Measurements from ENCODE around the gene URM1. TPM values are rescaled to one million over a fixed set of nuclear protein-coding genes. Genes with fewer than 3 reads are reported as not detected.
"Not testable (repeated sequence)": the region's sequence is repeated elsewhere in the genome, so short reads cannot be mapped to it uniquely, and the experiment has no call there.

URM1 gene
- total RNA-seq, 1 donor from 2014 or later, result 96.1 TPM

DNA sequence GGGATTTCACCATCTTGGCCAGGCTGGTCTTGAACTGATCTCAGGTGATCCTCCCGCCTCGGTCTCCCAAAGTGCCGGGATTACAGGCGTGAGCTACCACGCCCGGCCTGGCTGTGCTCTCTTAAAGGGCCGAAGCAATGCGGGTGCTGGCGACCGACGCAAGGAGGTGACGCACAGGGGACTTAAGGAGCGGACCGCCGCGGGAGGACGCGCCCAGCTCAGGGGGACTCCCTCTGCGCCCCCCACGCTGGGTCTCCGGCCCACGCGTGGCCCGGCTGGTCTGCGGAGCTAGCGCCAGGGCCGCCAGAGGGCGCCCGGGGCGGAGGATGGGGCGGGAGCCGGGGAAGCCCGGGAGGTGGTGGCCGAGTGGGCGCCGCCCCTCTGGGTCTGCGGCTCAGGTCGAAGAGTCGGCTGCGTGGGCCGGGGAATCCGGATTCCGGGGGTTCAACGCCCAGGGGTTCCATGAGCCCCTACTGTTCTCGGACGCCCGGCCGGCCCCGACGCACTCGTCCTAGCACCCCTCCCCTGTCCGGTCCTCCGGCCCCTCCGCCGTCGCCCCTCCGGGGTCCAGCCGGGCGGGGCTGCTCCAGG lies 49.0 kb downstream of the URM1 start:
- no peaks in the 10 kb centered on the region for H3K36me3 Mint-ChIP-seq (ENCODE audit: low read depth, unreplicated experiment)
- peaks cover 5% of the 10 kb centered on the region for H3K27me3 Mint-ChIP-seq (ENCODE audit: unreplicated experiment)
- no peak overlapping the region for H3K27ac Mint-ChIP-seq (ENCODE audit: unreplicated experiment)
- TF ChIP-seq, protein P1, sequence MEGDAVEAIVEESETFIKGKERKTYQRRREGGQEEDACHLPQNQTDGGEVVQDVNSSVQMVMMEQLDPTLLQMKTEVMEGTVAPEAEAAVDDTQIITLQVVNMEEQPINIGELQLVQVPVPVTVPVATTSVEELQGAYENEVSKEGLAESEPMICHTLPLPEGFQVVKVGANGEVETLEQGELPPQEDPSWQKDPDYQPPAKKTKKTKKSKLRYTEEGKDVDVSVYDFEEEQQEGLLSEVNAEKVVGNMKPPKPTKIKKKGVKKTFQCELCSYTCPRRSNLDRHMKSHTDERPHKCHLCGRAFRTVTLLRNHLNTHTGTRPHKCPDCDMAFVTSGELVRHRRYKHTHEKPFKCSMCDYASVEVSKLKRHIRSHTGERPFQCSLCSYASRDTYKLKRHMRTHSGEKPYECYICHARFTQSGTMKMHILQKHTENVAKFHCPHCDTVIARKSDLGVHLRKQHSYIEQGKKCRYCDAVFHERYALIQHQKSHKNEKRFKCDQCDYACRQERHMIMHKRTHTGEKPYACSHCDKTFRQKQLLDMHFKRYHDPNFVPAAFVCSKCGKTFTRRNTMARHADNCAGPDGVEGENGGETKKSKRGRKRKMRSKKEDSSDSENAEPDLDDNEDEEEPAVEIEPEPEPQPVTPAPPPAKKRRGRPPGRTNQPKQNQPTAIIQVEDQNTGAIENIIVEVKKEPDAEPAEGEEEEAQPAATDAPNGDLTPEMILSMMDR (IDR thresholded peaks at IDR 0.05; ENCODE audit: unreplicated experiment), result peak; percentile 51
- no peaks in the 10 kb centered on the region for H3K9me3 Mint-ChIP-seq (ENCODE audit: unreplicated experiment)
- DNase-seq (ENCODE audit: low spot score), result peak; percentile 81
- peak overlapping the region; percentile 79 for H3K4me3 Mint-ChIP-seq (ENCODE audit: unreplicated experiment)
- peaks cover 7% of the 10 kb centered on the region for H3K4me1 Mint-ChIP-seq (ENCODE audit: unreplicated experiment)

DNA sequence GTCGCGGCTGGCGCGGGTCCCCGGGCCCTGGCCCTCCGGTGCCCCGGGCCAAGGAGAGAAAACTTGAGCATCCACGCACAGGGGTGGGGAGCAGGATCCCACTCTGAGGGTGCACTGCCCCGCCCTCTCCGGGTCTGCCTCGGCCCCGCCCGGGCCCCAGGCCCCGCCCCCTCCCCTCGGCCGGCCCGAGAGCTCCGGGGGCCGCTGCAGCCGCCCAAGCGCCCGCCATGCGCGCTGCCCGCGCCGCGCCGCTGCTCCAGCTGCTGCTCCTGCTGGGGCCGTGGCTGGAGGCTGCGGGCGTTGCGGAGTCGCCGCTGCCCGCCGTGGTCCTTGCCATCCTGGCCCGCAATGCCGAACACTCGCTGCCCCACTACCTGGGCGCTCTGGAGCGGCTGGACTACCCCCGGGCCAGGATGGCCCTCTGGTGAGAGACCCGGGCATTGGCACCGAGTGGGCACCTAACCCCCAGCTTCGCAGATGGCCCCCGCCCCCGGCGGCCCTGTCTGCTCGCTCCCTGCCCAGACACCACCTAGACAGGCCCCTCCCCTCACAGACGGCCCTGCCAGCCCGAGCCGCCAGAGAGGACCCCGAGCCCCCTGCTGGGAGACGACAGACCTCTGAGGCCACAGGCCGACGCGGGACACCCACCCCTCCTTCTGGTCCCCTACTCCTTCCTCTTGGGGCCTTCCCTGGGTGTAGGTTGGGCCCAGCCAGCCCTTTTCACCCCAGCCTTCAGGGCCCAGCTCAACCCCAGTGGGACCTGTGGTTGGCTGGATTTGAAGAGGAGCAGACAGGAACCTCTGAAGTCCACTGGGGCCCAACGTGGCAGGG lies 49.7 kb downstream of the URM1 start, which contains the start of gene CERCAM:
TSS of gene CERCAM (plus strand) at position 207 of the 831 bp plus-strand sequence. CDS start at position 228, 21 bp downstream.
- no peak within 1 kb of the TSS for H3K27ac Mint-ChIP-seq (ENCODE audit: unreplicated experiment)
- no peaks in the 10 kb centered on the region for H3K9me3 Mint-ChIP-seq (ENCODE audit: unreplicated experiment)
- H3K4me1 Mint-ChIP-seq (ENCODE audit: unreplicated experiment), result peaks cover 3% of the 10 kb centered on the region
- H3K27me3 Mint-ChIP-seq (ENCODE audit: unreplicated experiment), result peaks cover 2% of the 10 kb centered on the region
- TF ChIP-seq, protein P1 (IDR thresholded peaks at IDR 0.05; ENCODE audit: unreplicated experiment), result no peak
- peak; percentile 61 for DNase-seq (ENCODE audit: low spot score)
- H3K4me3 Mint-ChIP-seq (ENCODE audit: unreplicated experiment), result peak within 1 kb of the TSS; percentile 79
- H3K36me3 Mint-ChIP-seq (ENCODE audit: low read depth, unreplicated experiment), result no peaks in the 10 kb centered on the region

DNA sequence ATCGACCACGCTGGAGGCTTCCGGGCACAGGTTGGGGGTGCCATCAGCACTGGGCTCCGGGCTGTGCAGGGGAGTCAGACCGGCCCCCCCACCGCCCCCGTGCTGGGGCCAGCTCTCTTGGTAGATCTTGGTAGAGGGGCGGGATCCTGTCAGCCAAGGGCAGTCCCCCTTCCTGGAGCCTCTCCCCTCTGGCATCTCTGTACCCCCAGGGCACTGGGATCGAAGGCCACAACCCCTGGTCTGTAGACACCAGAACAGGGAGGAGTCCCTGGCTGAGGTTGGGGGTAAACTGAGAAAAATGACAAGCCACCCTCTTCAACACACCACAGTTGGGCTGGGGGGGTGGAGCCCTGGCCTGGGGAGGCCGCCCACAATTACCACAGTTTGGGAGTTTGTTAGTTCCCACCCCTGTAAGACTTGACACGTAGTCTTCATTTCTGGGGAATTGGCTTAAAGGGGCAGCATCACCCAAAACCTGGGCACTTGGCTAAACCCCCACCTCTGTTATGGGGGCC lies 50.4 kb downstream of the URM1 start:
- peaks cover 3% of the 10 kb centered on the region for H3K4me1 Mint-ChIP-seq (ENCODE audit: unreplicated experiment)
- no peak overlapping the region for H3K27ac Mint-ChIP-seq (ENCODE audit: unreplicated experiment)
- TF ChIP-seq, protein P1 (IDR thresholded peaks at IDR 0.05; ENCODE audit: unreplicated experiment), result no peak
- H3K27me3 Mint-ChIP-seq (ENCODE audit: unreplicated experiment), result peaks cover 2% of the 10 kb centered on the region
- no peak overlapping the region for H3K4me3 Mint-ChIP-seq (ENCODE audit: unreplicated experiment)
- no peaks in the 10 kb centered on the region for H3K9me3 Mint-ChIP-seq (ENCODE audit: unreplicated experiment)
- no peak for DNase-seq (ENCODE audit: low spot score)
- peaks cover 1% of the 10 kb centered on the region for H3K36me3 Mint-ChIP-seq (ENCODE audit: low read depth, unreplicated experiment)

DNA sequence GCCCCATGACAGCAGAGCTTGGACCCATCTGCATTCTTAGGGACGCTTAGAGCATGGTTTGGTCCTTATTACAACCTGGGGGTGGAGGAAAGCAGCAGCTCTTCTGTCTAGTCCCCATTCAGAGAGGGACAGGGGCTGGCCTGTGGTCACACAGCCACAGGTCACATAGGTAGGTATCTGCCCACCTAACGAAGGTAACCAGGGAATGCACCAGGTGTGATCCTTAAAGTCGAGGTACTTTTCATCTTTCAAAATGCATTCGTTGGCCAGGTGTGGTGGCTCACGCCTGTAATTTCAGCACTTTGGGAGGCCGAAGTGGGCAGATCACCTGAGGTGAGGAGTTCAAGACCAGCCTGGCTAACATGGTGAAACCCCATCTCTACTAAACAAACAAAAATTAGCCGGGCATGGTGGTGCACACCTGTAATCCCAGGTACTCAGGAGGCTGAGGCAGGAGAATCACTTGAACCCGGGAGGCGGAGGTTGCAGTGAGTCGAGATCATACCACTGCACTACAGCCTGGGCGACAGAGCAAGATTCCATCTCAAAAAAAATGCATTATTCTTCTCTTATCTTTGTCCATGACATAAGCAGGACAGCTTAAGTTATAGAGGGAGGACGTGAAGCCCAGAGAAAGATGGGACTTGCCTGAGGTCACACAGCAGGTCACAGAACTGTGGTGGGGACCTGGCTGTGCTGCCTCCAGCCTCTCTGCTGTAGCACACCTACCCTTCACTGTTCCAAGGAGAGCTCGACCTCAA lies 51.0 kb downstream of the URM1 start:
- not testable (repeated sequence) for H3K4me1 Mint-ChIP-seq (ENCODE audit: unreplicated experiment); H3K9me3 Mint-ChIP-seq (ENCODE audit: unreplicated experiment); H3K27me3 Mint-ChIP-seq (ENCODE audit: unreplicated experiment); H3K27ac Mint-ChIP-seq (ENCODE audit: unreplicated experiment); H3K36me3 Mint-ChIP-seq (ENCODE audit: low read depth, unreplicated experiment); H3K4me3 Mint-ChIP-seq (ENCODE audit: unreplicated experiment); DNase-seq (ENCODE audit: low spot score)

DNA sequence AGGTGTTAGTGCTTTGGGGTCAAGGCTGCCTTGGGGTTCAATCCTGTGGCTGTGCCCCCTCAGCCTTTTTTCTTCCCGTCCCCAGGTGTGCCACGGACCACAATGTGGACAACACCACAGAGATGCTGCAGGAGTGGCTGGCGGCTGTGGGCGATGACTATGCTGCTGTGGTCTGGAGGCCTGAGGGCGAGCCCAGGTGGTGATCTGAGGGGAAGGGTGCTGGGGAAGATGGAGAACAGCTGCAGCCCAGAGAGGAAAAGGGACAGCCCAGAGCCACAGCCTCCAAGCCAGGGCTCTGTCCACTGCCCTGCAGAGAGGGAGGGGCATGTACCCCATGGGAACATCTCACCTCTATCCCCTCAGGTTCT lies 51.6 kb downstream of the URM1 start:
- Mint-ChIP-seq H3K4me1 (ENCODE audit: unreplicated experiment) (peaks cover 3% of the 10 kb centered on the region), H3K27ac (ENCODE audit: unreplicated experiment) (no peak overlapping the region), H3K36me3 (ENCODE audit: low read depth, unreplicated experiment) (peaks cover 4% of the 10 kb centered on the region), H3K27me3 (ENCODE audit: unreplicated experiment) (peaks cover 4% of the 10 kb centered on the region), H3K9me3 (ENCODE audit: unreplicated experiment) (no peaks in the 10 kb centered on the region), H3K4me3 (ENCODE audit: unreplicated experiment) (no peak overlapping the region)
- TF ChIP-seq, protein P1 (IDR thresholded peaks at IDR 0.05; ENCODE audit: unreplicated experiment), result no peak
- DNase-seq (ENCODE audit: low spot score), result no peak

DNA sequence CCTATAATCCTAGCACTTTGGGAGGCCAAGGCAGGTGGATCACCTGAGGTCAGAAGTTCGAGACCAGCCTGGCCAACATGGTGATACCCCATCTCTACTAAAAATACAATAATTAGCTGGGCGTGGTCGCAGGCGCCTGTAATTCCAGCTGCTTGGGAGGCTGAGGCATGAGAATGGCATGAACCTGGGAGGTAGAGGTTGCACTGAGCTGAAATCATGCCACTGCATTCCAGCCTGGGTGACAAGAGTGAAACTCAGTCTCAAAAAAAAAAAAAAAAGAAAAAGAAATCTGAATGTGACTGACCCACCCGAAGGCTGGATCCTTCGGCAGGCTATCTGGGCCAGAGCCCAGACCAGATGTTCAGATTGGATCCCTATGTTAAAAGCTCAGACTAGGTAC lies 52.2 kb downstream of the URM1 start:
- not testable (repeated sequence) for H3K27ac Mint-ChIP-seq (ENCODE audit: unreplicated experiment); H3K9me3 Mint-ChIP-seq (ENCODE audit: unreplicated experiment); H3K27me3 Mint-ChIP-seq (ENCODE audit: unreplicated experiment); DNase-seq (ENCODE audit: low spot score); H3K4me3 Mint-ChIP-seq (ENCODE audit: unreplicated experiment); H3K4me1 Mint-ChIP-seq (ENCODE audit: unreplicated experiment); H3K36me3 Mint-ChIP-seq (ENCODE audit: low read depth, unreplicated experiment)

All from endothelial cell (in vitro differentiated cells).